CD14-positive monocyte (primary cell): ENCODE measurements around the gene MTG2. TPM values are rescaled to one million over a fixed set of nuclear protein-coding genes. Genes with fewer than 3 reads are reported as not detected.

ENCODE experiments used
- DNase-seq, 3 donors: peaks; one replicate each; pipeline ENCODE4 v3.0.0-alpha.2; 2011 to 2022
- H2AFZ ChIP-seq: 2 replicates; pipeline ENCODE4 v1.6.0; 2012; ENCODE audit warnings: mild to moderate bottlenecking, low read depth, low read length, inconsistent platforms; ENCODE audit not compliant: insufficient read depth, poor library complexity, severe bottlenecking
- H3K27ac ChIP-seq, 2 donors: 1 replicate in 1 of 2; 2 replicates in 1 of 2; pipeline ENCODE4 v1.5.1; 2012 to 2013; ENCODE audit warnings: low read length in 2 of 2, control low read depth in 1 of 2, inconsistent platforms in 1 of 2, low read depth in 1 of 2, mild to moderate bottlenecking in 1 of 2
- H3K27me3 ChIP-seq, 2 donors: one replicate each; pipeline versions ENCODE4 v1.6.0 to v1.6.1; 2011 to 2013; ENCODE audit warnings: low read length in 2 of 2; ENCODE audit not compliant: control insufficient read depth in 2 of 2, insufficient read depth in 2 of 2
- H3K36me3 ChIP-seq, 2 donors: replicated peaks in 1 of 2; 1 replicate in 1 of 2; 2 replicates in 1 of 2; pipeline versions ENCODE4 v1.5.1 to v1.6.1; 2012 to 2013; ENCODE audit warnings: low read length in 2 of 2, control low read depth in 1 of 2, inconsistent platforms in 1 of 2, mild to moderate bottlenecking in 1 of 2; ENCODE audit not compliant: insufficient read depth in 2 of 2, control insufficient read depth in 1 of 2
- H3K4me1 ChIP-seq, 2 donors: 1 replicate in 1 of 2; 2 replicates in 1 of 2; pipeline versions ENCODE4 v1.5.1 to v1.6.1; 2012 to 2013; ENCODE audit warnings: low read length in 2 of 2, control low read depth in 1 of 2, inconsistent platforms in 1 of 2, mild to moderate bottlenecking in 1 of 2, moderate library complexity in 1 of 2; ENCODE audit not compliant: insufficient read depth in 2 of 2, control insufficient read depth in 1 of 2
- H3K4me2 ChIP-seq: replicated peaks from 2 replicates; pipeline ENCODE3; 2012; ENCODE audit warnings: low read length, moderate library complexity, mild to moderate bottlenecking; ENCODE audit not compliant: poor library complexity, severe bottlenecking; ENCODE audit errors: extremely low read depth
- H3K4me3 ChIP-seq, 3 experiments: fragments of 200-600 bp in 1 of 3; sonication (generic) in 1 of 3; replicated peaks in 1 of 3; 1 replicate in 2 of 3; 2 replicates in 1 of 3; pipeline ENCODE4 v1.5.1; 2011 to 2013; ENCODE audit warnings: low read length in 3 of 3, mild to moderate bottlenecking in 3 of 3, control low read depth in 2 of 3, low read depth in 2 of 3, inconsistent platforms in 1 of 3, moderate library complexity in 1 of 3
- H3K79me2 ChIP-seq: 2 replicates; pipeline ENCODE4 v1.6.0; 2012; ENCODE audit warnings: mild to moderate bottlenecking, control low read depth, inconsistent platforms, low read length, moderate library complexity; ENCODE audit not compliant: insufficient read depth
- H3K9ac ChIP-seq: 2 replicates; pipeline ENCODE4 v1.6.0; 2017; ENCODE audit warnings: low read length, mild to moderate bottlenecking; ENCODE audit not compliant: insufficient read depth, poor library complexity, severe bottlenecking
- H3K9me3 ChIP-seq, 2 donors: replicated peaks in 1 of 2; 1 replicate in 1 of 2; 2 replicates in 1 of 2; pipeline versions ENCODE4 v1.5.1 to v1.6.1; 2012 to 2013; ENCODE audit warnings: low read length in 2 of 2, control low read depth in 1 of 2; ENCODE audit not compliant: control insufficient read depth in 1 of 2, insufficient read depth in 1 of 2
- H4K20me1 ChIP-seq: 2 replicates; pipeline ENCODE4 v1.6.0; 2012; ENCODE audit warnings: mild to moderate bottlenecking, low read length, control low read depth, moderate library complexity; ENCODE audit not compliant: insufficient read depth
- H3K27ac Mint-ChIP-seq, 7 donors: one replicate each; pipeline ENCODE4 v1.8.0; 2020; ENCODE audit warnings: mild to moderate bottlenecking in 7 of 7, mixed read lengths in 7 of 7, moderate library complexity in 6 of 7, inconsistent platforms in 2 of 7
- H3K27me3 Mint-ChIP-seq, 3 donors: one replicate each; pipeline ENCODE4 v1.8.0; 2021 to 2022; ENCODE audit warnings: low read depth in 3 of 3, mild to moderate bottlenecking in 3 of 3, mixed read lengths in 3 of 3, moderate library complexity in 3 of 3, inconsistent platforms in 1 of 3
- H3K36me3 Mint-ChIP-seq, 2 donors: one replicate each; pipeline ENCODE4 v1.8.0; 2020; ENCODE audit warnings: mixed read lengths in 2 of 2, inconsistent platforms in 1 of 2, mild to moderate bottlenecking in 1 of 2
- H3K4me1 Mint-ChIP-seq: one replicate; pipeline ENCODE4 v1.8.0; 2020; ENCODE audit warnings: mild to moderate bottlenecking, mixed read lengths
- H3K4me3 Mint-ChIP-seq, 2 donors: one replicate each; pipeline ENCODE4 v1.8.0; 2020; ENCODE audit warnings: mild to moderate bottlenecking in 2 of 2, mixed read lengths in 2 of 2, moderate library complexity in 1 of 2
- H3K9me3 Mint-ChIP-seq, 7 donors: one replicate each; pipeline ENCODE4 v1.8.0; 2020 to 2022; ENCODE audit warnings: mixed read lengths in 7 of 7, mild to moderate bottlenecking in 6 of 7, moderate library complexity in 6 of 7, inconsistent platforms in 2 of 7
- CTCF ChIP-seq: fragments of 200-600 bp; IDR thresholded peaks from one replicate; pipeline ENCODE4 v1.8.0; 2022; ENCODE audit warnings: antibody characterized with exemption, mild to moderate bottlenecking
- WGBS: methylation state at CpG from one replicate; pipeline ENCODE4 v1.1.5; 2013; ENCODE audit warnings: missing lambda C conversion rate; ENCODE audit not compliant: insufficient coverage; 5-methylcytosine and 5-hydroxymethylcytosine counted together
- intact Hi-C, 2 donors: fragments of 100-400 bp; cut with micrococcal nuclease; formaldehyde crosslinking; loops; one replicate each; pipeline versions ENCODE4 v1.15.0 to v1.15.1; 2023
- polyA plus RNA-seq, 3 donors: library from polyadenylated mRNA; depleted of rRNA in 1 of 3; unstranded in 2 of 3; stranded (reverse) in 1 of 3; fragments of 300-500 nt in 2 of 3; fragments of >200 nt in 1 of 3; fragmentation: Illumina TruSeq in 2 of 3; gene quantifications; 1 replicate in 2 of 3; 2 replicates in 1 of 3; pipeline ENCODE4 v1.2.3, GENCODE V29; 2012 to 2021

Gene MTG2
- polyA plus RNA-seq, 3 donors, result 10.8 to 16.1 (median 14.9) TPM

- Mint-ChIP-seq H3K27ac (no peak overlapping the region), H3K27me3 (peaks cover 0 to 3% (median 2%) of the 10 kb centered on the region in 3 donors), H3K36me3 (peaks cover 48 to 75% of the 10 kb centered on the region in 2 donors), H3K4me3 (no peak overlapping the region), H3K4me1 (peaks cover 3% of the 10 kb centered on the region), H3K9me3 (peaks cover 10 to 12% (median 11%) of the 10 kb centered on the region in 7 donors)
- H3K4me2 ChIP-seq, result no peak overlapping the region
- no peak for TF ChIP-seq CTCF
- peaks cover 43% of the 10 kb centered on the region for H3K79me2 ChIP-seq
- H3K9ac ChIP-seq, result no peak overlapping the region
- H3K4me1 ChIP-seq, result no peaks in the 10 kb centered on the region
- peaks cover 56% of the 10 kb centered on the region for H4K20me1 ChIP-seq
- H3K9me3 ChIP-seq, result peaks cover 8 to 13% of the 10 kb centered on the region in 2 donors
- no peak for DNase-seq
- no peaks in the 10 kb centered on the region for H3K27me3 ChIP-seq
- intact Hi-C loops, result loop anchor here (2.0 to 5.0 kb wide), 2 partner anchors 145 to 147 kb away; no protein-coding TSS in a partner anchor
- H3K27ac ChIP-seq, result no peak overlapping the region
- no peak overlapping the region for H3K4me3 ChIP-seq
- peaks cover 30 to 79% of the 10 kb centered on the region in 2 donors for H3K36me3 ChIP-seq
- H2AFZ ChIP-seq, result no peak overlapping the region
- 93% methylated on average over 12 of the region's 25 CpGs for WGBS
Observed at GRCh38 chr20:62157387-62158087, 25.3 kb upstream of the MTG2 start.

- TF ChIP-seq CTCF, result no peak
- peaks cover 3% of the 10 kb centered on the region for H3K4me1 Mint-ChIP-seq
- Histone ChIP-seq H3K4me3 (no peak overlapping the region), H3K9ac (no peak overlapping the region), H3K79me2 (peaks cover 38% of the 10 kb centered on the region), H3K36me3 (peaks cover 35 to 79% of the 10 kb centered on the region in 2 donors), H3K4me1 (no peaks in the 10 kb centered on the region), H3K27me3 (no peaks in the 10 kb centered on the region), H4K20me1 (peaks cover 53% of the 10 kb centered on the region), H3K9me3 (peaks cover 4 to 8% of the 10 kb centered on the region in 2 donors), H3K27ac (no peak overlapping the region), H2AFZ (no peak overlapping the region), H3K4me2 (no peak overlapping the region)
- no peak overlapping the region for H3K4me3 Mint-ChIP-seq
- peaks cover 5 to 7% (median 6%) of the 10 kb centered on the region in 7 donors for H3K9me3 Mint-ChIP-seq
- H3K27ac Mint-ChIP-seq, result no peak overlapping the region
- 97% methylated on average over 12 of the region's 12 CpGs for WGBS
- H3K36me3 Mint-ChIP-seq, result peaks cover 44 to 75% of the 10 kb centered on the region in 2 donors
- DNase-seq, result no peak
- peaks cover 0 to 4% (median 2%) of the 10 kb centered on the region in 3 donors for H3K27me3 Mint-ChIP-seq
- intact Hi-C loops, result loop anchor here in 1 of 2 donors (5.0 kb wide), 1 partner anchor 146 kb away; no protein-coding TSS in a partner anchor
Observed at GRCh38 chr20:62158088-62158400, 24.8 kb upstream of the MTG2 start.
